KMS-11 (cell line): ENCODE results near the gene KLF18.

ENCODE experiments used
- H2AFZ ChIP-seq: fragments of 200-600 bp; sonication (generic); 2 replicates; pipeline ENCODE4 v1.6.1; 2016; ENCODE audit warnings: antibody characterized with exemption, mixed run types, low read depth
- H3K27ac ChIP-seq: fragments of 200-600 bp; sonication (generic); 2 replicates; pipeline ENCODE4 v1.6.1; 2016; ENCODE audit warnings: mild to moderate bottlenecking, mixed run types
- H3K27me3 ChIP-seq: fragments of 200-600 bp; sonication (generic); 2 replicates; pipeline ENCODE4 v1.6.1; 2017; ENCODE audit warnings: mild to moderate bottlenecking, low read depth, mixed run types, moderate library complexity; ENCODE audit not compliant: insufficient read depth
- H3K36me3 ChIP-seq: fragments of 200-600 bp; sonication (generic); 2 replicates; pipeline ENCODE4 v1.6.1; 2017; ENCODE audit warnings: mild to moderate bottlenecking, mixed run types; ENCODE audit not compliant: insufficient read depth
- H3K4me1 ChIP-seq: fragments of 200-600 bp; sonication (generic); 2 replicates; pipeline ENCODE4 v1.6.1; 2016; ENCODE audit warnings: mild to moderate bottlenecking, low read depth, mixed run types; ENCODE audit not compliant: poor library complexity, severe bottlenecking
- H3K4me2 ChIP-seq: fragments of 200-600 bp; sonication (generic); 2 replicates; pipeline ENCODE4 v1.7.0; 2016; ENCODE audit warnings: mild to moderate bottlenecking, mixed run types
- H3K4me3 ChIP-seq: fragments of 200-600 bp; sonication (generic); IDR thresholded peaks from 2 replicates; pipeline ENCODE4 v1.6.1; 2017; ENCODE audit warnings: low read depth, low read length, mixed read lengths; ENCODE audit not compliant: insufficient read depth
- H3K79me2 ChIP-seq: fragments of 200-600 bp; sonication (generic); 2 replicates; pipeline ENCODE4 v1.6.1; 2016; ENCODE audit warnings: low read depth, mixed run types; ENCODE audit not compliant: insufficient read depth
- H3K9ac ChIP-seq: fragments of 200-600 bp; sonication (generic); 2 replicates; pipeline ENCODE4 v1.6.1; 2016; ENCODE audit warnings: mild to moderate bottlenecking, mixed run types
- H4K20me1 ChIP-seq: fragments of 200-600 bp; sonication (generic); 2 replicates; pipeline ENCODE4 v1.6.1; 2016; ENCODE audit warnings: mild to moderate bottlenecking, mixed run types; ENCODE audit not compliant: insufficient read depth
- CTCF ChIP-seq: fragments of 200-600 bp; sonication (generic); conservative IDR thresholded peaks from 2 replicates; pipeline ENCODE4 v1.6.1; 2017; ENCODE audit warnings: low read depth, mild to moderate bottlenecking, antibody characterized with exemption, low read length, moderate library complexity, mixed read lengths

KLF18 gene

GRCh38 chr1:44161546-44161945, 20.1 kb upstream of the KLF18 start:
- Histone ChIP-seq H3K9ac (no peak overlapping the region), H3K4me2 (no peak overlapping the region), H3K27ac (no peak overlapping the region), H3K79me2 (no peaks in the 10 kb centered on the region), H3K4me3 (no peak overlapping the region), H3K36me3 (no peaks in the 10 kb centered on the region), H4K20me1 (no peaks in the 10 kb centered on the region), H3K27me3 (no peaks in the 10 kb centered on the region), H3K4me1 (no peaks in the 10 kb centered on the region), H2AFZ (no peak overlapping the region)
- TF ChIP-seq CTCF = no peak

GRCh38 chr1:44158871-44159270, 17.4 kb upstream of the KLF18 start:
- no peaks in the 10 kb centered on the region for H3K4me1 ChIP-seq
- no peak overlapping the region for H2AFZ ChIP-seq
- H4K20me1 ChIP-seq = no peaks in the 10 kb centered on the region
- H3K27ac ChIP-seq = no peak overlapping the region
- H3K36me3 ChIP-seq = no peaks in the 10 kb centered on the region
- no peak overlapping the region for H3K4me3 ChIP-seq
- H3K4me2 ChIP-seq = no peak overlapping the region
- H3K9ac ChIP-seq = no peak overlapping the region
- no peaks in the 10 kb centered on the region for H3K27me3 ChIP-seq
- no peaks in the 10 kb centered on the region for H3K79me2 ChIP-seq
- TF ChIP-seq CTCF = no peak

GRCh38 chr1:44157903-44158302, 16.5 kb upstream of the KLF18 start:
- Histone ChIP-seq H3K79me2 (no peaks in the 10 kb centered on the region), H3K36me3 (no peaks in the 10 kb centered on the region), H2AFZ (no peak overlapping the region), H3K4me1 (no peaks in the 10 kb centered on the region), H4K20me1 (no peaks in the 10 kb centered on the region), H3K4me2 (no peak overlapping the region), H3K27me3 (no peaks in the 10 kb centered on the region), H3K9ac (no peak overlapping the region), H3K27ac (no peak overlapping the region), H3K4me3 (no peak overlapping the region)
- TF ChIP-seq CTCF = no peak

- no peaks in the 10 kb centered on the region for H3K27me3 ChIP-seq
- H3K4me3 ChIP-seq = no peak overlapping the region
- H3K36me3 ChIP-seq = no peaks in the 10 kb centered on the region
- no peaks in the 10 kb centered on the region for H4K20me1 ChIP-seq
- H3K4me2 ChIP-seq = no peak overlapping the region
- H3K27ac ChIP-seq = no peak overlapping the region
- no peak overlapping the region for H2AFZ ChIP-seq
- no peak for TF ChIP-seq CTCF
- no peaks in the 10 kb centered on the region for H3K4me1 ChIP-seq
- no peaks in the 10 kb centered on the region for H3K79me2 ChIP-seq
- H3K9ac ChIP-seq = no peak overlapping the region
These were observed 12.6 kb upstream of the KLF18 start for GRCh38 chr1:44154049-44154448.

- Histone ChIP-seq H3K4me1 (no peaks in the 10 kb centered on the region), H3K27me3 (no peaks in the 10 kb centered on the region), H3K4me3 (no peak overlapping the region), H3K79me2 (no peaks in the 10 kb centered on the region), H3K27ac (no peak overlapping the region), H2AFZ (no peak overlapping the region), H3K9ac (no peak overlapping the region), H3K4me2 (no peak overlapping the region), H3K36me3 (no peaks in the 10 kb centered on the region), H4K20me1 (no peaks in the 10 kb centered on the region)
- TF ChIP-seq CTCF = no peak
These were observed 11.3 kb upstream of the KLF18 start for GRCh38 chr1:44152692-44153091.
